Mammary epithelial cell (primary cell): ENCODE data around the gene LRATD1.
"Not testable (repeated sequence)": the region's sequence is repeated elsewhere in the genome, so short reads cannot be mapped to it uniquely, and the experiment has no call there.

Experiments
- EZH2 ChIP-seq: IDR thresholded peaks from 2 replicates; pipeline ENCODE4 v1.6.1; 2012; ENCODE audit warnings: low read length, inconsistent platforms, borderline replicate concordance
- TF ChIP-seq, protein P1 (sequence below), 2 donors: IDR thresholded peaks in 1 of 2; conservative IDR thresholded peaks in 1 of 2; 2 replicates each; pipeline ENCODE4 v1.5.1; 2011 to 2012; ENCODE audit warnings: inconsistent platforms in 2 of 2, low read length in 2 of 2, mild to moderate bottlenecking in 2 of 2, control low read depth in 1 of 2, low read depth in 1 of 2; ENCODE audit not compliant: insufficient read depth in 1 of 2; ENCODE audit errors: extremely low read depth in 1 of 2

DNA sequence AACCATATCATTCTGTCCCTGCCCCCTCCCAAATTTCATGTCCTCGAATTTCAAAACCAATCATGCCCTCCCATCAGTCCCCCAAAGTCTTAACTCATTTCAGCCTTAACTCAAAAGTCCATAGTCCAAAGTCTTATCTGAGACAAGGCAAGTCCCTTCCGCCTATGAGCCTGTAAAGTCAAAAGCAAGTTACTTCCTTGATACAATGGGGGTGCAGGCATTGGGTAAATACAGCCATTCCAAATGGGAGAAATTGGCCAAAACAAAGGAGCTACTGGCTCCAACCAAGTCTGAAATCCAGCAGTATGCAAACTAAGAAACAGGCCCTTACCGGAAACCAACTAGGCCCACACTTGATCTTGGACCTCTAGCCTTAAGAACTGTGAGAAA is 10.0 kb upstream of the LRATD1 start:
- TF ChIP-seq, protein P1, sequence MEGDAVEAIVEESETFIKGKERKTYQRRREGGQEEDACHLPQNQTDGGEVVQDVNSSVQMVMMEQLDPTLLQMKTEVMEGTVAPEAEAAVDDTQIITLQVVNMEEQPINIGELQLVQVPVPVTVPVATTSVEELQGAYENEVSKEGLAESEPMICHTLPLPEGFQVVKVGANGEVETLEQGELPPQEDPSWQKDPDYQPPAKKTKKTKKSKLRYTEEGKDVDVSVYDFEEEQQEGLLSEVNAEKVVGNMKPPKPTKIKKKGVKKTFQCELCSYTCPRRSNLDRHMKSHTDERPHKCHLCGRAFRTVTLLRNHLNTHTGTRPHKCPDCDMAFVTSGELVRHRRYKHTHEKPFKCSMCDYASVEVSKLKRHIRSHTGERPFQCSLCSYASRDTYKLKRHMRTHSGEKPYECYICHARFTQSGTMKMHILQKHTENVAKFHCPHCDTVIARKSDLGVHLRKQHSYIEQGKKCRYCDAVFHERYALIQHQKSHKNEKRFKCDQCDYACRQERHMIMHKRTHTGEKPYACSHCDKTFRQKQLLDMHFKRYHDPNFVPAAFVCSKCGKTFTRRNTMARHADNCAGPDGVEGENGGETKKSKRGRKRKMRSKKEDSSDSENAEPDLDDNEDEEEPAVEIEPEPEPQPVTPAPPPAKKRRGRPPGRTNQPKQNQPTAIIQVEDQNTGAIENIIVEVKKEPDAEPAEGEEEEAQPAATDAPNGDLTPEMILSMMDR (conservative IDR thresholded peaks at IDR 0.05 in 1 of 2, IDR thresholded peaks at IDR 0.05 in 1 of 2; ENCODE audit: extremely low read depth in 1 of 2, insufficient read depth in 1 of 2, low read depth in 1 of 2, low read length in 2 of 2) = not testable (repeated sequence)
- not testable (repeated sequence) for TF ChIP-seq EZH2
